HG03135 (cell line): ENCODE results near the gene DENND6B.

ENCODE experiments used
- ATAC-seq: cut with Tn5 transposase; IDR thresholded peaks from one replicate; pipeline ENCODE4 v1.9.1; 2021; ENCODE audit warnings: mild to moderate bottlenecking, moderate library complexity; ENCODE audit not compliant: unreplicated experiment

DENND6B gene

GRCh38 chr22:50305393-50305922 is 21.4 kb downstream of the DENND6B start:
- no peak for ATAC-seq

DNA sequence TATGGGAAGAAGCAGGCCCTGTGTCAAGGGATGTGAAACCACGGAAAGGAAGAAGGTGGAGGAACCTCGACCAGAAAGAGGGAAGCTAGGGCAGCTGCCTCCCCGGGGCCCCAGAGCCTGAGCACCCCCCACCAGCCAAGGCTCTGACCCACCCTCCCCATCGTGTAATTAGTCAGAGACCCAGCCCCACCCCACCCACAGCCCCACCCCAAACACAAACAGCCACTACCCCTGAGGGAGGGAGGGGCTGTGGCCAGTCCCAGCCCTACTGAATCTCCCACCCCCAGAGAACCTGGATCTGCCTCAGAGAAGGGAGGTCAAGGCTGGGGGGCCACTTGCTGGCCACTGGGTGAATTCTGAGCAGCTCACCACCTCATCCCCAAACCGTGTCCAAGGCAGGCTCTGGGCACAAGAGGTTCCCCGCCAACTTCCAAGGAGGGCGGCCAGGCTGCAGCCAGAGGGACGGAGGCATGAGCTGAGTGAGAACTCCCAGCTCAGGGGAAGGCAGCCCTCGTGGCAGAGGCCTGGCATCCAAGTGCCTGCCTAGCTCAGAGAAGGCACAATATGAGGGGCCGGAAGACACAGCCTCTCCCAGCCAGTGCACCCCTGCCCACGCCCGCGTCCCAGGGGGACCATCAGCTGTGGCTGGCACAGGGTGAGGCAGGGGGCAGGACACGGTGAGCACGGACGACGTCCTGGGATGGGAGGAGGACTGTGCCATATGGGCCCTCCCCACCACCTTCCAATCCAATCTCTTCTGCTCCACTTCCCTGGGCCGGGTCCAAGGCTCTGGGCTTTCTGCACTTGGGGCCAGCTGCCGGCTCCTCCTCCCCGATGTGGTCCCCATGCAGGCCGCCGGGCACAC is 22.1 kb downstream of the DENND6B start:
- ATAC-seq: no peak

DNA sequence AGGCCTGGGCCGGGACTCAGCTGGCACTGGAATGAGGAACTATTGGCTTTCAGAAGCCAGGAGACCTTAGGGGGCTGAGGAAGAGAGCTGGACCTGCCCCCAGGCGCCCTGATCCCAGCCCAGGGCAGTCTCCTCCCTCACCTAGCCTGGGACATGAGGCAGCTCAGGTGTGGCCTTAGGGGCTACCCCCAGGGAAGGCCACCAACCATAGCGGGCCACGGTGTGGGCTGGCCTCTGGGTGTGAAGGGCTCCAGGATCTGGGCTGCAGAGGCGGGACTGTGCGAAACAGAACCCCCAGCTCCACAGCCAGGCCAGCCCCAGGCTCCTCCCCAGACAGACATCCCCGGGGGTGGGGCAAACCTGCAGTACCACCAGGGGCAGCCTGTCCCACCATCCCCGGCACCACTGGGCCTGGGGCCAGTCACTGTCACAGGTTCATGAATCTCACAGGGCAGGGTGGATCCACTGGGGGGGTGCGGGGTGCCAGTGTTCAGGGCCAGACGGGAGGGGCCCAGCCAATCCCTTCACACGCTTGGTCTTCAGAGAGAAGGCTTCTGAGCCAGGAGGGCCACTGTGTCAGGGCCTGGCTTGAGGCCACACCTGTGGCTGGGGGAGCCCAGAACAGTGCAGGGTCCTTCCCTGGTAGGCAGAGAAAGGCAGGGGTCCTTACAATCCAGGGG is 22.8 kb downstream of the DENND6B start:
- ATAC-seq: no peak

- no peak for ATAC-seq
Observed at GRCh38 chr22:50303515-50303847, 23.3 kb downstream of the DENND6B start.

GRCh38 chr22:50302564-50302963 is 24.2 kb downstream of the DENND6B start:
- ATAC-seq: no peak

DNA sequence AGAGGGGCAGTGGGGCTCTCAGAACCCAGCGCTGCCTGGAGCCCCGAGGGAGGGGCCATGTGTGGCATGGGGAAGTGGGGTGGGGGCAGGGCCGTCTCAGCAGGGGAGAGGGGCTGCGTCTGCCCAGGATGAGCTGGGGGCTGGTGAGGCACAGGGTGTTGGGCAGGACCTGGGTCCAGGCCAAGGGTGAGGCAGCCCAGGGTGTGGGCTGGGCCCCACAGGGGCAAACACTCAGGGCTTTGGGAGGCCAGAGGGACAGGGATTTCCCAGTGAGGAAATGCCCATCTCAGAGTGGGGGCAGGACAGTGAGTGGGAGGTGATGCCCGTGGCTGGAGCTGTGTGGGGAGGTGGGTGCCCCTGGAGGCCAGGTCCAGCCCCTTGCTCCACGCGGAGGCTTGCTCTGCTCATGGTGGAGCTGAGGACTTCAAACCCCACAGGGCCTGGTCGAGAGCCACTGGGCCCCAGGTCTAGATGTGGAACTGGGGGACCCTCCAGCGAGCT is 24.7 kb downstream of the DENND6B start:
- no peak for ATAC-seq

- ATAC-seq: no peak
Observed at GRCh38 chr22:50301581-50301991, 25.2 kb downstream of the DENND6B start.

DNA sequence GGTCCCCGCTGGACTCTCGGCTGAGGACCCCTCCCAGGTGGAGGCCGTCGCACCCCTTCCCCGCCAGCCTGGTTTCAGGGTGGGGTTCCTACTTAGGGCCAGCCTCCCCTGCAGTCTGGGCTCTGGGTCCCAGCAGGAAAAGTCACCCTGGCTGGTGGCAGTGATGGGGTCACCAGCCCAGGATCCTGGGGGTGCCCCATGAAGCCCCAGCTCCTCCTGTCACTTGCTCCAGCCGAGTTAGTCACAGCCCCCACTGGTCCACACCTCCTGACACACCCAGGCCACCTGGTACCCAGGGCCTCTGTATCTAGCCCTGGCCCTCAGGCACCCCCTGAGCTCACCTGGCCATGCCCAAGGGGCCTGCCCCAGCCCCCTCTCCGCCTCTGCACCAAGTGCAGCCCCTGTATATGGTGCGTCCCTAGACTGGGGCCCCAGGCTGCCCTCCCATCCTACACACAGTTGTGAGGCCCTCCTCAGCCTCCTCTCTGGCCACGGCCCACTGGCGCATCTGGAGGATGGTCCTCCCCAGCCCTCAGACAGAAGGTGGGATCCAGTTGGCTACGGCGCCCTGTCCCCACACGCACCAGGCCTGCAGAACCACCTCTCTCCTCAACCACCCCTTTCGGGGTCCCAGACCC is 26.1 kb downstream of the DENND6B start:
- no peak for ATAC-seq

GRCh38 chr22:50299785-50300619 is 26.8 kb downstream of the DENND6B start:
- ATAC-seq: no peak

DNA sequence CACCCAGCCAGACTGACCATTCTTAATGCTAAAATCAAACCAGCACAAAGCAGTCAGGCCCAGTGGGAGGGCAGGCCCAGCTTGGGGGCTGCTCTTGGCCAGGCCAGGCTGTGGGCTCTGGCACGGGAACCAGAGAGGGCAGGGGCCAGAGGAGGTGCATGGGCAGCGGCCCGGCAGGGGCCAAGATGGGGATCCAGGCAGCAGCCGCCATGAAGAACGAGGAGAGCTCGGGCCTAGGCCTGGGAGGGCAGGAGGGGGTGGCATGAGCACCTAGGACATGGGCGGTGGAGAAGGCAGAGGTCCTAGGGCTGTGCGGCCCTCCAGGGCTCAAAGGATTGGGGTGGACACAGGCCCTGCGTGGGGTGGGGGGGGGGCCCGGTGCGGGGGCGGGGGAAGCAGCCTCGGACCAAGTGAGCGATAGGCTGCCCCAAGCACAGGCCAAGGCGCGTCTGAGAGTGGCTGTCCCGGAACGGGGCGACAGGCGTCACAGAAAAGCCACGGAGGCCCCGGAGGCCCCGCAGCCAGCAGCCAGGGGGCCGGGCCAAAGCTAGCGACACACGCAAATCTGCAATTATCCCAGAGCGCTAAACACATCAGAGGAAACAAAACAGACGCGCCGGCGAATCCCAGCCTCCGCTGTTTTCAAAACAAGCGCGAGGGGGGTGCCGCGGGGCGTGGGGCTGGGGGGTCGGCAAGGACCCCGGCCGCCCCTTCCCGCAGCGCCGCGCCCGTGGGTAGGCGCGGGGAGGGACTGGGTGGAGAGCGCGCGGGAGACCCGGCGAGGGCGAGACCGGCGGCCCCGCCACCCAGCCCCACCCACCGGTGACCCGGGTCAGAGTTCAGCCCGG is 27.7 kb downstream of the DENND6B start:
- no peak for ATAC-seq

GRCh38 chr22:50298266-50298637 is 28.6 kb downstream of the DENND6B start:
- no peak for ATAC-seq

DNA sequence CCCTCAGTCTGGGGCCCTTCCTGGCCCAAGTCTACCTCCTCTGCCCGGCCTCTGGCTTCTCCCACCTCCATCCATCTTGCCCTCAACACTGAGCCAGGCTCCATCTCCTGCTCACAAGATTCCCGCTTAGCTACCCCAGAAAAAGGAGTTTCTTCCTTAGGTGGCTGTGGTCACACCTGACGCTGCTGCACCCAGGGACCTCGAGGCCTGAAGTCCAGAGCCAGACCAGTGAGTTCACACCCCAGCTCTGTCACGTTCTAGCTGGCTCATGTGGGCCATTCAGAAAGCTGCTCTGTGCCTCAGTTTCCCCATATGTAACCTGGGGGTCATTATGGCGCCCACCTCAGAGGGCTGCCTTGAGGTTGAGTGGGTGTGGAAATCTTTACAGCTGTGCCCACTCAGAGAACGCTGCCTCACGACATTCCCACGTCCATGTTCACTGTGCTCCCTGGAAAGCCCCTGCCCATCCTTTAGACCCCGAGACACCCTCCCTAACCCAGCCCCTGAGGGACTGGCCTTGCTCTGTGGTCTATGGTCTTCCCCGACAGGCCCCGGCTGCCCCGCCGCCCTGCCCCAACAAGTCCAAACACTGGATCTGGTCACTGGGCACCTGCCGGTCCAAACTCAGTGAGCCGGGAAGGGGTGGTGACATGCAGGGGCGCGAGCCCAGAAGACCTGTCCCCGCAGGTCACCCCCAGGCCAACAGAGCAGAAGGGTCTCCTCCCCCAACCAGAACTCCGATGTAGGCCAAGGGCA is 29.1 kb downstream of the DENND6B start:
- no peak for ATAC-seq

DNA sequence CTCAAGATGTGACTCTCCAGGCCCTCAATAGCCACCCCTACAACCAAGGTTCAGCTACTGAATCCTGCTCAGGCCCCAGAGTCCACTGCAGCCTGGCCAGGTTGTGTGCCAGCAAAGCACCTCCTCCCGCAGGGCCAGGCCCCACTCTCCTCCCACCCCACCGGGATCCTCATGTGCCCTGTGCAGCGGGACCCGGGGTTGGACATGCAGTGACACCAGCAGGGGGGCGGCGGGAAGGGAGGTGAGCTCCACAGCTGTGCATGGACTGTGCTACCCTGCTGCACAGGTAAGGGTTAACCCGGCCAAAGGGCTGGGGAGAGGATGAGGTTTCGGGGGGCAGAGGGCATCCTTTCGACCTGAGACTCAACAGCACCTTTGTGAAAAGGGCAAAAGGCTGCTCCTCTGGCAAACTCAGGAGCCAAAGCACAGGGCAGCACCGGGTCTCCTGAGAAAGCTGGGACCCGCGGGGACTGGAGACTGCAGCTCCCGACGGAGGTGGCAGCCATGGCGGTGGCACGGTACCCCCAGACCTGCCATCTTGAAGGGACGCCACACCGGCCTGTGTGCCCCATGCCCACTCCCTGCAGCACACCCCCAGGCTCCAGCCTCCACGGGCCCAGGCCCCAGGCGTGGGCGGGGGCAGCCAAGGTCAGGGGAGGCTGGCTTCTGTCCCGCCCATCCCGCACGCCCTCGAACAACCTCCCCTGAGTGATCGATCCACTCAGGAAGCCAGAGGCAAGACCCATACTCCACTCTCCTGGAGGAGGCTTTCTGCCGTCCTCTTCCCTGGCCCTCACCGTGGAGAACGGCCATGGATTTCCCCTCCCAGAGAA is 29.9 kb downstream of the DENND6B start:
- no peak for ATAC-seq

GRCh38 chr22:50294319-50294656 is 32.5 kb downstream of the DENND6B start:
- no peak for ATAC-seq

DNA sequence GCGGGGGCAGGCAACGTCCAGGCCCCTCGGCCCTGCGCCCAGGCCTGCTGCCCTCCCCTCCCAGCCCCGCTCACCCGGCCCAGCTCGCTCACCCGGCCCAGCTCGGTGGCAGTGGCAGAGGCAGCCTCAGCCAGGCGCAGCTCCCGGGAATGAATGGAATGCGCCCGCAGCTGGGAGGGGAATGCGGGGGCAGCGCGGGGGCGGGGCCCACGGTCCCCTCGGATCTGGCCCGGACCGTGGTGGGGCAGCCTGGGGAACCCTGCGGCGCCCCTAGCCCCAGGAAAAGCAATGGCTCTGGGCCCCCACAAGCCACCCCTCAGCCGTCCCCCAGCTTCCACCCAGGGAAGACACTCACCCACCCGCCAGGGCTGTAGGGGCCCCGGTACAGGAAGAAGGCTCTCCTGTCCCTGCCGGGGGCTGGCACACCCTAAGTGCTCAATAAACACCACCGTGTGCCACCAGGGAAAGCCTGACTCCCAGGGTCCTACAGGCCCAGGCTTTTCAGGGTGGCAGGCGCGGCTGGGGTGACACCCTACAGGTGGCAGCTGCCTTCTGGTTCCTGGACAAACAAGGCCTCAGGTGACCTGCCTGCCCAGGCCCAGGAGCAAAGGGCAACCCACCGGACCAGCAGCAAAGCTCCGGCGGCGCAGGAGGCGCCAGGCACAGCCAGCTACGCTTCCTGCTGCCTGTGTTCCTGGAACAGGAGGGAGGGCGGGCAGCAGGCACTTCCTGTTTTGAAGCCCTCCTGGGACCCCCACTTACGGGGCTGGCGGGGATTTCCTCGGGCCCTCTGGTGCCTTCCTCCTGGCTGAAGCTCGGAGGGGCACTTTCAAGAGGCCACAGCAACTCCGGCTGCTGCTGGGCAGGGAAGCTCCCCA is 33.1 kb downstream of the DENND6B start:
- no peak for ATAC-seq

GRCh38 chr22:50292643-50293440 is 34.0 kb downstream of the DENND6B start:
- no peak for ATAC-seq
